Frontal cortex (tissue), 4 donors: ENCODE measurements around the gene TULP4. TPM values are rescaled to one million over a fixed set of nuclear protein-coding genes. Genes with fewer than 3 reads are reported as not detected.
"Not testable (repeated sequence)": the region's sequence is repeated elsewhere in the genome, so short reads cannot be mapped to it uniquely, and the experiment has no call there.

Experiments used
- DNase-seq, 2 donors: peaks; one replicate each; pipeline ENCODE4 v3.0.0; 2012; ENCODE audit warnings: low spot score in 2 of 2
- FAIRE-seq: peaks from 2 replicates; lab custom pipeline; 2012; peaks lifted over from hg19 to GRCh38; lab: Jason Lieb, UNC
- total RNA-seq: library from RNA; depleted of rRNA; stranded (reverse); fragments of >200 nt; gene quantifications from one replicate; pipeline ENCODE4 v1.2.3, GENCODE V29; 2014
- donor health status: control.
- donor health status: control.
- donor health status: control.

Gene TULP4
- total RNA-seq, 1 donor from 2014 or later = 1,613 TPM

DNA sequence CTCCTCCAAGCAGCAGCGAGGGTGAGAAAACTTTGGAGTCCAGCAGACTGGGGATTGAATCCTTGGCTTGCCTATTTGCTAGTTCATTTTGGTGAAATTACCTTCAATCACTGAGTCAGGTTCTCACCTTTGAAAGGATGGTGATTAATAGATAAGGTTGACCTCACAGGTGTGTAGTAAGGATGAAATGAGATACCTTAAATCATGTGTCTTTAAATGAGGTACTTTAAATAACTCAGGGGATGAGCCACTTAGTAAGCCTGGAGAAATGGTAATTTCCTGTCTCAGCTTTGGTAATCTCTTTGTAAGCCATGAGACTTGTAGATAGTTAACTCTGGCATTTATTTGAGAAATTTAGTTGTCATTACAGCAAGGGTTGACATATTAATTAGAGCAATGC is 70.2 kb downstream of the TULP4 start:
- no peak for DNase-seq
- no peak for FAIRE-seq

DNA sequence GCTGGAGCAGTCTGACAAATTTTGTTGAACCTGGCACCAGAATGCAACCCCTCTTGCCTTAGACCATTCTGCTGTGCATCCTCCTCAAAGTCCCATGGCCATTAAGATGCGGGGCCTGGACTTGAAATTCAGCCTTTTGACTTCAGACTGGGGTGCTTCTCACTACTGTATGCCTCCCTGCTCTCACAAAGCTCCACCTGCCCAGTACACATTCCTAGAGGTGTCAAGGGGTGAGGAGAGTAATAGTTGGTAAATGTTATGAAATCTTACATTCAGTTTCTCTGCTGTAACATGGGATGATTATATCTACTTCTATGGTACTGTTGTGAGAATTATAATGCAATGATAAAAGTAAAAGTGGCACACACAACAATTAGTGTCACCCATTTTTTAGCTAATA is 70.8 kb downstream of the TULP4 start:
- FAIRE-seq = no peak
- no peak for DNase-seq

DNA sequence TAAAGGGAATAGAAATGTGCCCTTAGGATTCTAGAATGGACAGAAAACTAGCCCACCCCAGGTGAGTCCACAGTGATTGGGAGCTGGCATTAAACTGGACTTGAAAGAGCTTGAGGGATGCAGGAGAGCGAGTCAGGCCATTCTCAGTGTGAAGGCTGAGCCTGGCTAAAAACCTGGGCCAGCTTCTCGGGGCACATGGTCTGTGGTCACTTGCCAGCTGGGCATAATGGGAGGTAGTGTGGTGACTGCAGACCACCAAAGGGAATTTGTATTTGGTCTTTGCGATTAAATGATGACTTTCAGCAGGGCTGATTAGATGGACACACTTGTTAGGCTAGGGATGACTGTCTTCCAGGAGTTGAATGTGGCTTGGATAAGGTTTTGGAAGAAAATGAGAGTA is 71.3 kb downstream of the TULP4 start:
- DNase-seq (no peak), FAIRE-seq (no peak)

DNA sequence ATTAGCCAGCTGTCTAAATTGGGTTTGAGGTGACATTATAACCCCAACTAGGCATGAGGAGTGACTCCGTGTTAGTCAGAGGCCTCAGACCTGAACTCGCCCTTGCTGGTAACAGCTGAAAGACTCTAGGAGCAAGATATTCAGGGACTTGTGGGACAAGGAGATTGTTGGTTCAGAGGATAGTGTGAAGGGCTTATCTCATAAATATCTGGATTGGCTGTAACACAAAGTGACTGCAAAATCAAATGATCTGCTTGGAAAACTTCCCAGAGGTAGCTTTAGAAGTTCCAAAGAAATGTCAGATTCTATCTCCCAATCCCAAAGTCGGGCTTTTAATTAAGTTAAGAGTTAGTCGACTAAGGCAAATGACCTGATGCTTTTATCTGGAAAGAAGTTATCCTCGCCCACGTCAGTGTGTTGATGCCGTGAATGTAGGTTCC is 72.4 kb downstream of the TULP4 start:
- FAIRE-seq (no peak), DNase-seq (no peak)

DNA sequence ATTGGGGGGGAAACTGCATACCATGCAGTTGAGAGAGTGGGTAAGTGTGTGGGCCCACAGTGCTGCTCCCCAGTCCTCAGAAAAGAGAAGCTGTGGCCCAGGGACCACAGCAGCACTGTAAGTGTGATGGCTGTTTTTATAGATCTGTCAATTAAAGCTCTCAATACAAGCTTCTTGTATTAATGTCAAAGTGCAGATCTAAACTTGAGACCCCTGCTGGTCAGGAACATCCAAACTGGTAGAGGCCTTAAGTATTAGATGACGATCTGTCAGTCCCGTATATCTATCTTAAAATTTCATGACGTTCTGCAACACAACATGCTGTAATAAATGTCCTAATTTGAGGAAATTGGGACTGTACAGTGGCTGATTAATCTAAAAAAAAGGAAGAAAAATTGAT is 74.8 kb downstream of the TULP4 start:
- DNase-seq = no peak
- no peak for FAIRE-seq

DNA sequence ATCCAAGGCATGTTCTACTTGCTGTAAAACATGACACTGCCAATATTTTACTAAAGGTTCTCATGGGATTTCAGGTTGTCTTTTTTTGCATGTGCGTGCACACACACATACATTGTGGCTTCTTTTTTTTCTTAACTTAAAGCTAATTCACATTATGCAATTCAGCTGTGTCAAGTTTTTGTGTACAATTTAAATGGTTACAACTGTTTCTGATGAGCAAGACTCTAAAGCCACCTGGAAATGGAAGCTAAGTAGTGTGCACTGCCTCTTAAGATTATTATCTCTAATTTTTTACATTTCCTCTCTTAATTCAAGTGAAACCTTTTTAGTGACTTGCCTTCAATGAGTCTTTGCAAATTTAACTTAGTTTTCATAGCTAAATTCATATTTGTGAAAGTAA is 75.3 kb downstream of the TULP4 start:
- no peak for DNase-seq
- no peak for FAIRE-seq

DNA sequence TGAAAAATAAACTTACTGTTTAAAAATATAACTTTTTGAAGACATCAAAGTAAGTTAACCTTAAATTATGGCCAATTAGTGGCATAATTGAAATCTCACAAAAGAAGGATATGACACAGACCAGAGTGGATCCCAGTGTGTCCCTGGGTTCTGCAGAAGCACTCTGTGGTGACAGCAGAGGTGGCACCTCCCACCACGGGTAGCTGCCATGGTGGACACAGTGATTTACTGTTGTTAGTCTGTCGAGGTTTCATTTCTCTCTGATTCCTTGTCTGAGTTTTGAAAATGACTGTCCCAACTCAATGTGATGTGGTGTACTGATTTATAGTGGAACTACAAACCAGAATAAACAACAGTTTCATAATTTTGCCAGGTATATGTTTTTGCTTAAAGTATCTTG is 76.5 kb downstream of the TULP4 start:
- no peak for FAIRE-seq
- DNase-seq = no peak

DNA sequence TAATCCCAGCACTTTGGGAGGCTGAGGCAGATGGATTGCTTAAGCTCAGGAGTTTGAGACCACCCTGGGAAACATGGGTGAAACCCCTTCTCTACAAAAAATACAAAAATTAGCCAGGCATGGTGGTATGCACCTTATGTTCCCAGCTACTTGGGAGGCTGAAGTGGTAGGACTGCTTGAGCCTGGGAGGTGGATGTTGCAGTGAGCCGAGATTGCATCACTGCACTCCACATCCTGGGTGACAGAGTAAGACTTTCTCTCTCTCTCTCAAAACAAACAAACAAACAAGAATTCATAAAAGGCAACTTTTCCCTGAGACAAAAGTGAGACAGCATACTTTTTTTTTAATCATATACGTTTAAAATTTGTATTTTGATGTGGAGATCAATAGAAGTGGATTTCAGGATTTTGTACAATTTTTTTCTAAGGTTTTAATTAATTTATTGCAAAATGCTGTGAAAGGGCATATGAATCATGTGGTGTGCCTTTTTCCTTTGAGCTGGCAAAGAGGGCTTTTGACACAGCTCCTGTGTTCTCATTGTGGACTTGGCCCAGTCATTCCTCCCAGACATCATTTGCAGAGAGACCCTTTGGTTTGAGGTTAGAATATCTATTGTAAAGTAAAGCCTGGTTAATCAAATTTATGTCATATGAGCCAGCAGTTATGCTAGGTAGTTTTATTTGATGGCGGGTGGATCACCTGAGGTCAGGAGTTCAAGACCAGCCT is 77.1 kb downstream of the TULP4 start:
- DNase-seq = no peak
- no peak for FAIRE-seq

DNA sequence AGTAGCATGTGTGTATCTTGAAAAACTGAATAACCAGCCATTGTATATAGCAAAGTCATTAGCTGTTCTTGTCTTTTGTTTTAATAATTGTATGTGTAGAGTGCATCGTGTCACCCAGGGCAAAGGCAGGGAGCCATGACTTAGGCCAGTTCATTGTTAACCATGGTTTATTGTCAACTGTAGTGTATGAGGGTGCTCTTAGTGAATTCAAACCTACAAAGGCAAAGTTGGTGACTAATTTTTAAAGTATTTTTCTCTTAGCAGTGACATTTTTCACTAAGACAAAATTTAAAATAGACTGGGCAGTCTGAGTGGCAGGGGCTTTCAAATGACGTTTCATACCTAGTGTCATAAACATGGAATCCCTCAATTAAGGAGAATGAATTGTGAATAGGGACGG is 79.0 kb downstream of the TULP4 start:
- FAIRE-seq (no peak), DNase-seq (no peak)

DNA sequence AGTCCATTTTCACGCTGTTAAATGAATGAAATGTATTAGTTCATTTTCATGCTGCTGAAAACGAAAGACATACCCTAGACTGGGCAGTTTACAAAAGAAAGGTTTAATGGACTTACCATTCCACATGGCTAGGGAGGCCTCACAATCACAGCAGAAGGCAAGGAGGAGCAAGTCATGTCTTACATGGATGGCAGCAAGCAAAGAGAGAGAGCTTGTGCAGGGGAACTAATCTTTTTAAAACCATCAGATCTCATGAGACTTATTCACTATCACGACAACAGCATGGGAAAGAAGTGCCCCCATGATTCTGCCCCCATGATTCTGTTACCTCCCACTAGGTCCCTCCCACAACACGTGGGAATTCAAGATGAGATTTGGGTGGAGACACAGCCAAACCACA is 79.7 kb downstream of the TULP4 start:
- DNase-seq, FAIRE-seq: not testable (repeated sequence)

DNA sequence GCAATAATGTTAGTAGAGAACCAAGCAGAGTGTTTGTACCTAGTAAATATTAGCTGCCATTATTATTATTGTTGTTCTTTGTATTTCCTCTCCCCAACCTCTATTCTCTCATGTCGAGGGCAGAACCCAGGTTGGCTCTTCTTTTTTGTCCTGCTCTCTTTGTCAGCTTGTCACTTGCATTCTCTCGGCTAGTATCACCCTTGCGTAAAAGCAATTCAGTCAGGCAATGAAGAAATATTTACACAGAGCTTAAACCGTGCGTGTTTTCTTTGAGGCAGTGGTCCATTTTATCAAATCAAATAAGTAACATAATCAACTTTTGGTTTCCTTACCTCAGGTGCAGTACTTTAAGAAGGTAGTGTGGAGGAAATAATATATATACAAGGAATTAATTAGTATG is 83.9 kb downstream of the TULP4 start:
- no peak for DNase-seq
- no peak for FAIRE-seq

DNA sequence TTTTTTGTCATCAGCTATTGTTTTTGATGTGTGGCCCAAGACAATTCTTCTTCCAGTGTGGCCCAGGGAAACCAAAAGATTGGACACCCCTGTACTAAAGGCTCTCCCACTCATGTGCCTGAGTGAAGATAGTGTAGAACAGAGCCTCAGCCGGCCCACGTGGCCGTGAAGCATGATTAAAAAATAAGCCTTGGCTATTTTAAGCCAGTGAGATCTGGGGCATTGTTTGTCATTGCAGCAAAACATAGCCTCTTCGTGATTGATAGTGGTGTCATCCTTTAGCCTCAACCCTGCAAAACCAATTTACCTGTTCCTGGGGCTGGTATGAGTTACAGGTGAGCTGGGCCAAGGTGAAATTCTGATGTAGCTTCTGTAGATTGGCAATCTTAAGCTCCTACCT is 85.3 kb downstream of the TULP4 start:
- DNase-seq = no peak
- no peak for FAIRE-seq

DNA sequence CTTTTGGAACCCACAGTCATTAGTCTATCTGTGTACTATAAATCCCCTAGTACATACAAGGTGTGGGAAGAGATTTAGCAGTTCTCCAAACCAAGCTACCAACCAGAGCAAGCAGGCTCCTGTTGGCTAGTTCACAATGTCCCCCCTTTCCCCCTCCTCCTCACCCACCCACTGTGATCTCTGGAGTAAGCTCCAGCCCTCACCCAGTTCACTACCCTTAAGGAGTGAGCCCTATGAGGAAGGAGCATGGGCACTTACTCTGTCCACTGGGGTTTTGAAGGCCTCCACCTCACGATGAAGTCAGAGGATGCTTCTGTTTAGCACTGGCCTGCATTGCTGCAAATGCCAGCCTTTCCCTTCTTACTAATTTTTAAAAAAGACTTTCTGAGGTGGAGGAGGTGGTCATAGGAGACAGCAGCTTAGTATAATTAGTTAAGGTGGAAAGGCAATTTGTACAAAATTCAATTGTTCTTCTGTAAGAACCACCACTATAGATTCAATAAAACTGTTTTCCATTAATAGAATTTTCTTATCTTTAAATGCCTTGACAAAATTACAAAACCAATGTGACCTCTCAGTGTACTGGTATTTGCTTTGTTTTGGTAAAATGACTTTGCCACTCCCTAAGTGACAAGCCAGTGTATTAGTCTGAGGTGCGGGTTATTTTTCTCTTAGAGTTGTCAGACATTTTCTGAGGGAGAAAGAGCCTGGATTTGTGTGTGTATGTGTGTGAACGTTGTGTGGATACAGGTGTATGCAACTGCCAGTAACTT is 86.2 kb downstream of the TULP4 start:
- no peak for DNase-seq

DNA sequence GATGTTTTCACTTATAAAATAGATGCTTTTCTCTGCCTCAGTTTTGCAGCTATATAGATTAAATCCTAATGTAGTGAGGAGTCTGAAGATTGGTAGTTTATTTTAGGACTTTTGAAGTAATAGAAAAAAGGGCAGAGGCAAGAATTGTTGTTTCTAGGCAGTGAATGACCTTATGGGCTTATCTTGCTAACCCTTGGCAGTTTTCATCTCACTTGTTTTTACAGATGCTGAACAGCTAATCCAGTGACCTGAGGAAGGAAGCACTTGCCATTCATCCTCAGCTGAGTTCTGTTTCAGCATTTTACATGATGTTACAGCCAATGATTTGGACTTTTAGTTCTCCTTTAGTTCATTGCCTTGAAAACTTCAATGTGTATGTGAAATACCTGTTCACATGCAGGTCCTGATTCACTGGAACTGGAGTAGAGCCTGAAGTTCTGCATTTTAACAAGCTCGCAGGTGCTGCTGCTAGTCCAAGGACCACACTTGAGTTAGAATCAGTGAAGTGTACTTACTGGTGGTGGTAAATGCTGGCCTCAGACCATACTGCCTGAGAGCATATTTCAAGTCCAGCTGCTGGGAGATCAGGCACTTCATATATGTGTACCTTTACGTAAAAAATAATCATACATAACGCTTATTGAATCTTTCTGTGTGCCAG is 86.9 kb downstream of the TULP4 start:
- FAIRE-seq (no peak), DNase-seq (no peak)

More for the DNA sequence above, 86.2 kb downstream of the TULP4 start:
- FAIRE-seq = no peak

DNA sequence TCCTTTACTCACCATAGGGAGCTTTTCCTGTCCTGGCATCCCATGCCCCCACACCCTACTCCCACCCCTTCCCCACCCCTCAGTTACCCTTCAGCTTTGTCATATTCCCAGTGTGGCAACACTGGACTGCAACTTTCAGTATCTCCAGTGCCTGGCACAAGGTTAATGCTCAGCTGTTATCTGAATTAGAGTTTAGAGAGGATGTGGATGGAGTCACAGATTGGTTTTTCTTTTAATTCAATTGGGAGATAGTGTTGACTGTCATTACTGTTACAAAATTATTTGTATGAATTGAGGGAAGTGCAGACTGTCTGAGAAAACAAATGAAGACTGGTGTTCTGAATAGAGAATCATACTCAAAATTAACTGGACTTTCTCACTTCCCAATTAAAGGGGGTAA is 89.9 kb downstream of the TULP4 start:
- DNase-seq (no peak), FAIRE-seq (no peak)

DNA sequence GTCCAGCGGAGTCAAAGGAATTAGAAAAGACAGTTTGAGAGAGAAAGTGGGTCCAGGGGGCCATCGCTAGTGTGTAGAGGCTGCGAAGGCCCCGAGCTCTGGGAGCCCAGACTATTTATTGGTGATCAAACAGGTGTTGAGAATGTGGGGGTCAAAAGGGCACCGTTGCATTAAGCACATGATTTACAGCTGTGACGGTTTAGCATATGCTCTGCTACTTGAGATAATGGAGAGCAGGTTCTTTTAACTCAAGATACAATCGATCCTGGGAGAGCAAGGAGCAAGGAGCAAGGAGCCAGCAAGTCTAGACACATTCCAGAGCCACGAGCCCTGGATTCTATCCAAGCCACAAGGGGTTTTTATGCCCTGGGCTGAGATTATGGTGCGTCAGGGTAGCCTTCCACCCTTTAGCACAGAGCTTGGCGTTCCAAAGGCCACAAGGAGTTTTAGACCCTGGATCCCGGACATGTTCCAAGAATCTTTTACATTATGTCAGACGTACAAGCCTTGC is 93.1 kb downstream of the TULP4 start:
- DNase-seq, FAIRE-seq: not testable (repeated sequence)

DNA sequence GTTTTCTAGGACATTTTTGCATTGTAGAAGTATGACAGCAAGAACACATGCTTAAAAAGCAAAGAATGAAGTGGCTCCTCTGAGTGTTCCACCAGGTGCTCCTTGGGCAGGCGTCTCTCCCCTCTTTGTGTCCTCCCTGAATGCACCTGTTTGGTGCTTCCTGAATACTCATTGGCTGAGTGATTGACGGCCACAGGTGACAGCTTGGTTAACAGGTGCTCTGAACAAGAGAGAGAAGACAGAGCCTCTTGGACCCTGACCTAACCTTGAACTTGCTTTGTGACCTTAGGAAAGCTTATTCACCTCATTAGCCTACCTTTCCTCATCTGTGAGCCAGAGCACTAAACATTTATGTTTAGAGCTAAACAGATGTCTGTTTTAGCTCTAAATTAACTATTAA is 93.7 kb downstream of the TULP4 start:
- no peak for FAIRE-seq

DNA sequence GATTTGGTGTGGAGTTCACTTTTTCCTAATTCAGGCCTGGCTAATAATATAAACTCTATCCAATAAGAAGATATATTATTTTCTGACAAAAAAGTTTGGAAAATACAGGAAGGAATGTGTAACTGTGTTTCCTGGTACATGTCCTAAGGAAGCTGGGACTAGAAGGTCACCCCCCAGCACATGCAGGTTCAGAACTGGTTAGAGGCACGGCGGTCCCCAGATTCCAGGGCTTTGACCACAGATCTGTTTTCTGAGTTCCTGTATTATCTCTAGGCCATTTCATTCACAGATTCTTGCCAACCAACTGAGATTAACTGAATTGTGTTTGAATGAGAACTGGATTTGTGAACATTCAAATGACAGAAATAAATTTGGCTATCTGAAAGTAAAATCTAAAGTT is 94.5 kb downstream of the TULP4 start:
- DNase-seq (no peak), FAIRE-seq (no peak)

More for the DNA sequence above, 93.7 kb downstream of the TULP4 start:
- no peak for DNase-seq

DNA sequence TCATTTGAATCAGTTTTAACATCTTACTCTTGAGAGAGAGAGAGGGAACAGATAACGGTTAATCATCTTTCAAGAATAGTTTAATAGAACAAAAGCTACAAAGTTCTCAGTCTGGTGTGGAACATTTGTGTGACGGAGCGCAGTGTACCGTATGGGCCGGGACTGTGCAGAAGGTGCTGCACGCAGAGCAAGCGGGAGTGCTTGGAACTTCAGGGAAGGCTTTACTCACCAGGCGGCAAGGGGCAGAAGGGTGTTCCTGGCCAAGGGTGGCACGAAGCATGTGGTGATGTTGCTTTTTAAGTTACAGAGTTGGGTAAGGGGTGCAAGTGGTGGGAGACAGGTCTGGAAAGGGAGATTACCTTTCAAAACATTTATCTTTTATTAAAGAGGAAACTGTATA is 95.7 kb downstream of the TULP4 start:
- FAIRE-seq (no peak), DNase-seq (no peak)

DNA sequence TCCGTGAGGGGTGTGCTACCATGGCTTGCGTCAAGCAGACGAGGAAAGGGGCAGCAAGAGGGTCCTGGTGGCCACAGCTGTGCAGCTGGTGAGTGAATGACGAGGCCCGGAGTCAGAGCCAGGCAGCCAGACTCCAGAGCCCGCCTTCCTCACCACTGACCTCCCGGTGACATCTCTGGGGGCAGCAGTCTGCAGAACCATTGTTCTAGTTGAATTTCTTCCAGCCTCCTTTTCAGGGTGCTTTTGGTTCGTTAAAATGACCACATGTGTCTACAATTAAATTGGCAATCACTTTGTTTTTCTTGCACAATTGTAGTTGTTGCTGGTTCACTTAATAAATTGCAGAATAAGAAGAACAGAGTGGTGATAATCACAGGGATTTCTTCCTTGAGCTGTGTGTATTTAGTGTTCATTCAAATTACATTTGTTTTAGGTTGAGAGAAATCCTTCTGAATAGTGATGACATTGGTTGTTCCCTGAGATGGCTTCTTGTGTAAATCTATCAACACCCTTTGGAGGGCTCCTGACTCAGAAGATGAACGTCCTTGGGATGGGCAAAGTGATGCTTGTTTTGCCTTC is 96.4 kb downstream of the TULP4 start:
- no peak for DNase-seq
- FAIRE-seq = no peak
